GM23248 (cell line): Measurements from ENCODE around the gene TMEM17. TPM values are rescaled to one million over a fixed set of nuclear protein-coding genes. Genes with fewer than 3 reads are reported as not detected.

ENCODE experiments used
- DNase-seq: peaks from one replicate; pipeline ENCODE4 v3.0.0-alpha.2; 2015
- H2AFZ ChIP-seq: fragments of 200-600 bp; sonication (generic); 2 replicates; pipeline ENCODE4 v1.6.1; 2016; ENCODE audit warnings: antibody characterized with exemption
- H3F3A ChIP-seq: fragments of 200-600 bp; sonication (generic); 2 replicates; pipeline ENCODE4 v1.6.1; 2016; ENCODE audit warnings: mild to moderate bottlenecking, antibody characterized with exemption, mixed run types; ENCODE audit not compliant: insufficient read depth
- H3K27ac ChIP-seq: fragments of 200-600 bp; sonication (generic); 2 replicates; pipeline ENCODE4 v1.5.1; 2016; ENCODE audit warnings: mild to moderate bottlenecking
- H3K27me3 ChIP-seq: fragments of 200-600 bp; sonication (generic); replicated peaks from 2 replicates; pipeline ENCODE4 v1.6.1; 2016; ENCODE audit warnings: mild to moderate bottlenecking; ENCODE audit not compliant: insufficient read depth
- H3K36me3 ChIP-seq: fragments of 200-600 bp; sonication (generic); 2 replicates; pipeline ENCODE4 v1.6.1; 2016; ENCODE audit warnings: low read depth, mild to moderate bottlenecking
- H3K4me1 ChIP-seq: fragments of 200-600 bp; sonication (generic); 2 replicates; pipeline ENCODE4 v1.6.1; 2016; ENCODE audit warnings: mild to moderate bottlenecking; ENCODE audit not compliant: insufficient read depth
- H3K4me2 ChIP-seq: fragments of 200-600 bp; sonication (generic); one replicate; pipeline ENCODE4 v1.6.1; 2016; ENCODE audit warnings: mild to moderate bottlenecking; ENCODE audit not compliant: unreplicated experiment
- H3K4me3 ChIP-seq: fragments of 200-600 bp; sonication (generic); 2 replicates; pipeline ENCODE4 v1.5.1; 2016; ENCODE audit warnings: mild to moderate bottlenecking
- H3K79me2 ChIP-seq: fragments of 200-600 bp; sonication (generic); 2 replicates; pipeline ENCODE4 v1.6.1; 2016; ENCODE audit warnings: mild to moderate bottlenecking; ENCODE audit not compliant: insufficient read depth
- H3K9ac ChIP-seq: fragments of 200-600 bp; sonication (generic); 2 replicates; pipeline ENCODE4 v1.6.1; 2016; ENCODE audit warnings: mild to moderate bottlenecking
- H3K9me2 ChIP-seq: fragments of 200-600 bp; sonication (generic); 2 replicates; pipeline ENCODE4 v1.6.1; 2016; ENCODE audit warnings: mixed run types, mild to moderate bottlenecking, moderate library complexity; ENCODE audit not compliant: insufficient read depth
- H3K9me3 ChIP-seq: fragments of 200-600 bp; sonication (generic); one replicate; pipeline ENCODE4 v1.6.1; 2017; ENCODE audit warnings: low read depth
- H4K20me1 ChIP-seq: fragments of 200-600 bp; sonication (generic); 2 replicates; pipeline ENCODE4 v1.6.0; 2016; ENCODE audit not compliant: insufficient read depth
- EZH2 ChIP-seq: fragments of 200-600 bp; sonication (generic); IDR thresholded peaks from 2 replicates; pipeline ENCODE4 v1.6.1; 2018; ENCODE audit warnings: antibody characterized with exemption, mild to moderate bottlenecking; ENCODE audit not compliant: insufficient read depth, poor library complexity, severe bottlenecking
- EZH2phosphoT487 ChIP-seq: fragments of 200-600 bp; sonication (generic); IDR thresholded peaks from 2 replicates; pipeline ENCODE4 v1.6.1; 2018; ENCODE audit warnings: antibody characterized with exemption, moderate library complexity, mild to moderate bottlenecking, low read depth; ENCODE audit not compliant: insufficient read depth
- WGBS, 2 experiments: methylation state at CpG; one replicate each; pipeline ENCODE4 v1.1.6; 2015 to 2017; ENCODE audit warnings: low lambda C conversion rate in 2 of 2, low coverage in 1 of 2; ENCODE audit errors: missing lambda C conversion rate in 2 of 2; 5-methylcytosine and 5-hydroxymethylcytosine counted together
- in situ Hi-C: fragments of 300-500 bp; cut with MboI; formaldehyde crosslinking; loops from 2 replicates; pipeline ENCODE4 v1.15.0; 2020
- polyA plus RNA-seq: library from polyadenylated mRNA; unstranded; fragments of >200 nt; fragmentation: Nextera tagmentation; extraction: Ambion mirVana; gene quantifications from 2 replicates; pipeline ENCODE4 v1.2.1, GENCODE V29; 2016
- total RNA-seq: library from RNA; depleted of rRNA; stranded (reverse); fragments of >200 nt; shearing (Covaris generic); gene quantifications from 2 replicates; pipeline ENCODE4 v1.2.3, GENCODE V29; 2014

The TMEM17 gene
- total and polyA plus RNA-seq, 2 experiments from 2014 or later, result 3.7 to 5.7 TPM

DNA sequence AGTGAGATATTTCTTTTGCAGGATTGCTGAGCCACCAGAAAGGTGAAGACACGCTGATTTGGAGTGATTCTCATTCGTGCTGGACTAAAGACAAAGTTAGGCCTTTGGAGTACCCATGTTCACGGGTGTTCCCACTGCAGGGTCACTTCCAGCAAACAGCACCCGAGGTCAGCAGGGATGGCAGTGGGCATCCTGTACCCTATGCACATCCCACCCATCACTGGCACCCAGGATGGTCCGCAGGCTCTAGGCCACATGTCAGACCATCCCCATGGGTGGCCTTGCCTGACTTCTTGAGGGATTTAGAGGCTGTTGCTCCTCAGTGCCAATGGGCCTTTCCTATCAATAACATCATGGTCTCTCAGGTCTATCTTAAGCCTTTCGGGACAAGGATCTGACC is 39.3 kb upstream of the TMEM17 start:
- H3K4me2 ChIP-seq, result no peak overlapping the region
- no peak overlapping the region for H3K9ac ChIP-seq
- 90 to 97% methylated on average over 6 of the region's 6 CpGs for WGBS, 2 experiments
- no peak overlapping the region for H2AFZ ChIP-seq
- H3F3A ChIP-seq, result peaks cover 2% of the 10 kb centered on the region; the same call in 1 of the 2 replicates
- H3K79me2 ChIP-seq, result no peaks in the 10 kb centered on the region
- TF ChIP-seq EZH2phosphoT487 (no peak), EZH2 (no peak)
- H4K20me1 ChIP-seq, result no peaks in the 10 kb centered on the region
- H3K27ac ChIP-seq, result no peak overlapping the region
- no peaks in the 10 kb centered on the region for H3K27me3 ChIP-seq
- no peaks in the 10 kb centered on the region for H3K9me3 ChIP-seq
- in situ Hi-C loops, result no loop called here
- H3K9me2 ChIP-seq, result no peaks in the 10 kb centered on the region
- no peak overlapping the region for H3K4me3 ChIP-seq
- 0 out of 2 replicates have a peak, but pooled peaks cover 7% of the 10 kb centered on the region for H3K4me1 ChIP-seq
- no peak for DNase-seq
- H3K36me3 ChIP-seq, result no peaks in the 10 kb centered on the region

DNA sequence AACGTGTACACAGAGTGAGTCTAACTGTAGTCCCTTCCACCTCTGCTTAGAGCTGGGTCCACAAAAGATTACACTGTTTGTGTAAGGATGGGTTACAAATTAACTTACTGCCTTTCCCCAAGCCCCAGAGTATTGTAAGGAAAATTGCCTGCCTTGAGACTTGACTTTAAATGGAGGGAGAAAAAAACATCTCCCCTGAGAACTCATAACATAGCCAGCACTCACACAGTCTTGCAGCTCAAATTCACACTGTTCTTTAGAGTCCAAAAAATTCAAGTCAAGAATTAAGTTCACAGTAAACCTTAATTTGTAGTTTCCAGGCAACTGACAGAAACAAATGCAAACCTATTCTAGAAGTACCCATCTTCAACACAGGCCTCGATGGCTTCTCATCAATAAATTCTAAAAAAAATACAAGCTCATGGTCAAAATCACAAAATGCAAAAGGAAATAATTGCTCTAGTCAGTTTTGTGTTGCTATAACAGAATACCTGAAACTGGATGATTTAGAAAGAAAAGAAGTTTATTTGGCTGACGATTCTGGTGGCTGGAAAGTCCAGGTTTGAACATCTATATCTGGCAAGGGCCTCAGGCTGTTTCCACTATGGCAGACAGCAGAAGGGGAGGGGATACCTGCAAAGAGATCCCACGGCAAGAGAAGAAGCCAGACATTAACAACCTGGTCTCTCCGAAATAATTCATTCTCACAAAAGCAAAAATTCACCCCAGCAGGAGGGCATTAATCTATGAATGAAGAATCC is 34.6 kb upstream of the TMEM17 start:
- Histone ChIP-seq H3K36me3 (no peaks in the 10 kb centered on the region), H3K4me1 (0 out of 2 replicates have a peak, but pooled peaks cover 8% of the 10 kb centered on the region)
- TF ChIP-seq EZH2 (no peak), EZH2phosphoT487 (no peak)

DNA sequence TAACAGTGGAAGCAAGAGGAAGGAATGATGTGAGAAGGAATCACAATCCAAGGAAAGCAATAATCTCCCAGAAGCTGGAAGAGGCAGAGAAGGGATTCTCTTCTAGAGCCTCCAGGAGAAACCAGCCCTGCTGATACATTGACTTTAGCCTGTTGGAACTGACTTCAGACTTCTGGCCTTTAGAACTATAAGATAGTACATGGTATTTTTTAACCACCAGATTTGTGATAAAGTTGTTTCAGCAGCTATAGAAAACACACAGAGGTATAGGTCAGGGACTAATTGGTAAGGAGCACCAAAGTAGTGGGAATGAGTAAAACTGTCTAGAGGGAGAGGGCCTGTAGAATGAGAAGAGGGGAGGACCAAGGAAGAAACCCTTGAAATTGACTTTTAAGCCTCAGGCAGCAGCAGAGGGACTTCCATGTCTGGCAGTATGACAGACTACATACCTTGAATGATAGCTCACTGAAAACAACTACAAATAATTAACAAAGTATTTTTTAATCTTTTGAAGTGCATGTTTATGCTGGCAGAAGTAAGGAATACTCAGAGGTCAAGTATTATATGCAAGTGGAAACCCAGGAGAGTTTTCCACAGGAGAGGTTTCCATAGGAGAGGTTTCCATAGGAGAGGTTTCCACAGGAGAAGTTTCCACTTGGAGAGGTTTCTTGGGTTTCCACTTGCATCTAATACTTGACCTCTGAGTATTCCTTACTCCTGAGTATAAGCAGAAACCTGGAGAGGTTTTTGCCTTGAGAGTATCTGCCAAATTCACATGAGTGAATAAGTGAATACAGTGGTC is 33.8 kb upstream of the TMEM17 start:
- H4K20me1 ChIP-seq, result no peaks in the 10 kb centered on the region
- peak; percentile 12 for DNase-seq

More for the DNA sequence above, 34.6 kb upstream of the TMEM17 start:
- Histone ChIP-seq H2AFZ (no peak overlapping the region), H3K4me3 (no peak overlapping the region), H3K27me3 (no peaks in the 10 kb centered on the region), H3K9me2 (no peaks in the 10 kb centered on the region), H3F3A (no peaks in the 10 kb centered on the region), H3K9me3 (no peaks in the 10 kb centered on the region), H3K27ac (no peak overlapping the region), H4K20me1 (no peaks in the 10 kb centered on the region), H3K4me2 (no peak overlapping the region), H3K79me2 (no peaks in the 10 kb centered on the region), H3K9ac (no peak overlapping the region)
- DNase-seq, result no peak
- 81 to 82% methylated on average over 5 of the region's 5 CpGs for WGBS, 2 experiments
- in situ Hi-C loops, result no loop called here

DNA sequence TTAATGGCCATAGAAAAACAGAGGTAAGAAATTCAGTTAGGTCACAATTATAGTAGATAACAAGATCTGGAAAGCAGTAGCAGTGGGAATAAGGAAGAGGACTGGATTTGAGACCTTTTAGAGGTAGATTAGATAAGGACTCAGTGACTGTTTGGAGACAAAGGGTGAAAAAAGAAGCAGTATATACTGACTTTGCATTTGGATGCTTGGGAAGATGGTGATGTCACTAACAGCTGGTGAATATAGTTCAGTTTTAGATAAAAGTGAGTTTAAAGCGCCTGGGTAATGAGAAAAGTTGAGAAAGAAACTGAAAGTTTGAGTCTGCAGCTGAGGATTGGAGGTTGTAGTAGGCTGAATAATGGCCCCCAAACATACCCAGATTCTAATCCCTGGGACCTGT is 32.8 kb upstream of the TMEM17 start:
- Histone ChIP-seq H3K9me3 (no peaks in the 10 kb centered on the region), H3K4me2 (no peak overlapping the region), H3F3A (no peaks in the 10 kb centered on the region), H3K9ac (no peak overlapping the region), H3K9me2 (no peaks in the 10 kb centered on the region), H3K27ac (no peak overlapping the region), H3K4me3 (no peak overlapping the region), H2AFZ (no peak overlapping the region), H3K27me3 (no peaks in the 10 kb centered on the region), H3K79me2 (no peaks in the 10 kb centered on the region), H4K20me1 (no peaks in the 10 kb centered on the region), H3K4me1 (0 out of 2 replicates have a peak, but pooled peaks cover 8% of the 10 kb centered on the region), H3K36me3 (no peaks in the 10 kb centered on the region)
- no peak for DNase-seq
- 95 to 96% methylated on average over 1 of the region's 1 CpG for WGBS, 2 experiments
- in situ Hi-C loops, result no loop called here
- TF ChIP-seq EZH2phosphoT487 (no peak), EZH2 (no peak)

More for the DNA sequence above, 33.8 kb upstream of the TMEM17 start:
- Histone ChIP-seq H3K4me1 (0 out of 2 replicates have a peak, but pooled peaks cover 8% of the 10 kb centered on the region), H3K27ac (no peak overlapping the region), H3K9ac (no peak overlapping the region), H3K9me3 (no peaks in the 10 kb centered on the region), H3K4me2 (no peak overlapping the region), H2AFZ (no peak overlapping the region), H3K4me3 (no peak overlapping the region), H3K9me2 (no peaks in the 10 kb centered on the region), H3K27me3 (no peaks in the 10 kb centered on the region), H3F3A (no peaks in the 10 kb centered on the region), H3K36me3 (no peaks in the 10 kb centered on the region), H3K79me2 (no peaks in the 10 kb centered on the region)
- TF ChIP-seq EZH2, result no peak
- no peak for TF ChIP-seq EZH2phosphoT487
- in situ Hi-C loops, result no loop called here
